KMS-11 (cell line): ENCODE data around the gene OR9G1.

ENCODE experiments used
- H2AFZ ChIP-seq: fragments of 200-600 bp; sonication (generic); 2 replicates; pipeline ENCODE4 v1.6.1; 2016; ENCODE audit warnings: antibody characterized with exemption, mixed run types, low read depth
- H3K27ac ChIP-seq: fragments of 200-600 bp; sonication (generic); 2 replicates; pipeline ENCODE4 v1.6.1; 2016; ENCODE audit warnings: mild to moderate bottlenecking, mixed run types
- H3K27me3 ChIP-seq: fragments of 200-600 bp; sonication (generic); 2 replicates; pipeline ENCODE4 v1.6.1; 2017; ENCODE audit warnings: mild to moderate bottlenecking, low read depth, mixed run types, moderate library complexity; ENCODE audit not compliant: insufficient read depth
- H3K36me3 ChIP-seq: fragments of 200-600 bp; sonication (generic); 2 replicates; pipeline ENCODE4 v1.6.1; 2017; ENCODE audit warnings: mild to moderate bottlenecking, mixed run types; ENCODE audit not compliant: insufficient read depth
- H3K4me1 ChIP-seq: fragments of 200-600 bp; sonication (generic); 2 replicates; pipeline ENCODE4 v1.6.1; 2016; ENCODE audit warnings: mild to moderate bottlenecking, low read depth, mixed run types; ENCODE audit not compliant: poor library complexity, severe bottlenecking
- H3K4me2 ChIP-seq: fragments of 200-600 bp; sonication (generic); 2 replicates; pipeline ENCODE4 v1.7.0; 2016; ENCODE audit warnings: mild to moderate bottlenecking, mixed run types
- H3K4me3 ChIP-seq: fragments of 200-600 bp; sonication (generic); IDR thresholded peaks from 2 replicates; pipeline ENCODE4 v1.6.1; 2017; ENCODE audit warnings: low read depth, low read length, mixed read lengths; ENCODE audit not compliant: insufficient read depth
- H3K79me2 ChIP-seq: fragments of 200-600 bp; sonication (generic); 2 replicates; pipeline ENCODE4 v1.6.1; 2016; ENCODE audit warnings: low read depth, mixed run types; ENCODE audit not compliant: insufficient read depth
- H3K9ac ChIP-seq: fragments of 200-600 bp; sonication (generic); 2 replicates; pipeline ENCODE4 v1.6.1; 2016; ENCODE audit warnings: mild to moderate bottlenecking, mixed run types
- H4K20me1 ChIP-seq: fragments of 200-600 bp; sonication (generic); 2 replicates; pipeline ENCODE4 v1.6.1; 2016; ENCODE audit warnings: mild to moderate bottlenecking, mixed run types; ENCODE audit not compliant: insufficient read depth
- CTCF ChIP-seq: fragments of 200-600 bp; sonication (generic); conservative IDR thresholded peaks from 2 replicates; pipeline ENCODE4 v1.6.1; 2017; ENCODE audit warnings: low read depth, mild to moderate bottlenecking, antibody characterized with exemption, low read length, moderate library complexity, mixed read lengths

OR9G1 gene

GRCh38 chr11:56720513-56720912 is 21.6 kb downstream of the OR9G1 start:
- H2AFZ ChIP-seq = no peak overlapping the region
- H3K79me2 ChIP-seq = no peaks in the 10 kb centered on the region
- H3K4me3 ChIP-seq = no peak overlapping the region
- H3K36me3 ChIP-seq = no peaks in the 10 kb centered on the region
- no peak overlapping the region for H3K9ac ChIP-seq
- no peaks in the 10 kb centered on the region for H3K27me3 ChIP-seq
- H3K4me2 ChIP-seq = no peak overlapping the region
- H4K20me1 ChIP-seq = no peaks in the 10 kb centered on the region
- no peaks in the 10 kb centered on the region for H3K4me1 ChIP-seq
- TF ChIP-seq CTCF = no peak
- no peak overlapping the region for H3K27ac ChIP-seq

GRCh38 chr11:56740107-56740506 is 41.2 kb downstream of the OR9G1 start:
- H4K20me1 ChIP-seq = no peaks in the 10 kb centered on the region
- no peak for TF ChIP-seq CTCF
- H3K4me1 ChIP-seq = no peaks in the 10 kb centered on the region
- H3K4me3 ChIP-seq = no peak overlapping the region
- H2AFZ ChIP-seq = no peak overlapping the region
- H3K79me2 ChIP-seq = no peaks in the 10 kb centered on the region
- no peak overlapping the region for H3K27ac ChIP-seq
- H3K36me3 ChIP-seq = no peaks in the 10 kb centered on the region
- no peak overlapping the region for H3K4me2 ChIP-seq
- no peaks in the 10 kb centered on the region for H3K27me3 ChIP-seq
- no peak overlapping the region for H3K9ac ChIP-seq

GRCh38 chr11:56740886-56741285 is 42.0 kb downstream of the OR9G1 start:
- Histone ChIP-seq H3K27me3 (no peaks in the 10 kb centered on the region), H2AFZ (no peak overlapping the region), H3K79me2 (no peaks in the 10 kb centered on the region), H3K4me2 (no peak overlapping the region), H3K27ac (no peak overlapping the region), H4K20me1 (no peaks in the 10 kb centered on the region), H3K4me3 (no peak overlapping the region), H3K9ac (no peak overlapping the region), H3K36me3 (no peaks in the 10 kb centered on the region), H3K4me1 (no peaks in the 10 kb centered on the region)
- TF ChIP-seq CTCF = no peak

GRCh38 chr11:56748597-56748996 is 49.7 kb downstream of the OR9G1 start, which contains the start of gene OR9G4:
TSS of gene OR9G4 (minus strand) at chr11:56748697. CDS start at chr11:56743766, 4,931 bp downstream.
- Histone ChIP-seq H3K9ac (no peak within 1 kb of the TSS), H3K36me3 (no peaks in the 10 kb centered on the region), H3K79me2 (no peaks in the 10 kb centered on the region), H3K4me1 (no peaks in the 10 kb centered on the region), H3K4me3 (no peak within 1 kb of the TSS), H3K27me3 (no peaks in the 10 kb centered on the region), H2AFZ (no peak within 1 kb of the TSS), H4K20me1 (no peaks in the 10 kb centered on the region), H3K4me2 (no peak within 1 kb of the TSS), H3K27ac (no peak within 1 kb of the TSS)
- TF ChIP-seq CTCF = no peak
